WTC11 (cell line): ENCODE results near the gene CARD9. TPM values are rescaled to one million over a fixed set of nuclear protein-coding genes. Genes with fewer than 3 reads are reported as not detected.

Source experiments
- ATAC-seq: fragments of 200-7000 bp; cut with Tn5 transposase; 2 replicates; pipeline ENCODE4 v1.10.0; 2021; ENCODE audit warnings: mild to moderate bottlenecking, moderate library complexity
- CTCF ChIA-PET: fragments of 300-600 bp; sonication (Branson Sonifier 250); formaldehyde crosslinking; loops from one replicate; lab custom pipeline; 2021; ENCODE audit warnings: antibody characterized with exemption; lab: Charles Lee
- POLR2A ChIA-PET: fragments of 350-600 bp; sonication (Branson Sonifier 250); formaldehyde crosslinking; loops from one replicate; lab custom pipeline; 2021; ENCODE audit warnings: antibody characterized with exemption; lab: Charles Lee
- DNase-seq: peaks from one replicate; pipeline ENCODE4 v3.0.0; 2021; ENCODE audit warnings: low spot score
- H3K27ac Mint-ChIP-seq: 2 replicates; pipeline ENCODE4 v1.8.0; 2021; ENCODE audit warnings: mixed read lengths
- H3K27me3 Mint-ChIP-seq: 2 replicates; pipeline ENCODE4 v1.8.0; 2021; ENCODE audit warnings: low read depth, mild to moderate bottlenecking, moderate library complexity, mixed read lengths
- H3K36me3 Mint-ChIP-seq: 2 replicates; pipeline ENCODE4 v1.8.0; 2021; ENCODE audit warnings: mixed read lengths
- H3K4me1 Mint-ChIP-seq: 2 replicates; pipeline ENCODE4 v1.8.0; 2022; ENCODE audit warnings: mixed read lengths
- H3K4me3 Mint-ChIP-seq: 2 replicates; pipeline ENCODE4 v1.8.0; 2021; ENCODE audit warnings: mild to moderate bottlenecking, moderate library complexity, mixed read lengths
- H3K9me3 Mint-ChIP-seq: 2 replicates; pipeline ENCODE4 v1.8.0; 2021; ENCODE audit warnings: mixed read lengths
- E2F1 ChIP-seq: sonication (generic); formaldehyde crosslinking; IDR thresholded peaks from 2 replicates; pipeline ENCODE4 v1.8.0; 2022; ENCODE audit warnings: mild to moderate bottlenecking, missing genetic modification reagents
- GABPB1 ChIP-seq: sonication (generic); formaldehyde crosslinking; IDR thresholded peaks from 2 replicates; pipeline ENCODE4 v1.8.1; 2023; ENCODE audit warnings: mild to moderate bottlenecking, missing genetic modification reagents
- MLX ChIP-seq: sonication (generic); formaldehyde crosslinking; IDR thresholded peaks from 2 replicates; pipeline ENCODE4 v1.8.1; 2023; ENCODE audit warnings: mild to moderate bottlenecking, missing genetic modification reagents, moderate library complexity
- MXD4 ChIP-seq: fragments of 250-450 bp; sonication (Bioruptor Pico); IDR thresholded peaks from 2 replicates; pipeline ENCODE4 v1.8.0; 2021; ENCODE audit warnings: mild to moderate bottlenecking, moderate library complexity, borderline replicate concordance
- MYBL2 ChIP-seq: sonication (generic); formaldehyde crosslinking; IDR thresholded peaks from 2 replicates; pipeline ENCODE4 v1.8.1; 2023; ENCODE audit warnings: mild to moderate bottlenecking, moderate library complexity, missing genetic modification reagents
- NFATC4 ChIP-seq: fragments of 250-450 bp; sonication (Bioruptor Pico); IDR thresholded peaks from 2 replicates; pipeline ENCODE4 v1.9.0; 2021; ENCODE audit warnings: mild to moderate bottlenecking
- NR1H2 ChIP-seq: sonication (generic); formaldehyde crosslinking; IDR thresholded peaks from 2 replicates; pipeline ENCODE4 v1.9.0; 2021; ENCODE audit warnings: mild to moderate bottlenecking, moderate library complexity, missing genetic modification reagents
- OVOL2 ChIP-seq: fragments of 250-450 bp; sonication (Bioruptor Pico); IDR thresholded peaks from 2 replicates; pipeline ENCODE4 v1.9.0; 2021; ENCODE audit warnings: mild to moderate bottlenecking, borderline replicate concordance
- PRDM15 ChIP-seq: sonication (generic); formaldehyde crosslinking; IDR thresholded peaks from 2 replicates; pipeline ENCODE4 v1.8.0; 2022; ENCODE audit warnings: missing genetic modification reagents
- RORB ChIP-seq: fragments of 250-450 bp; sonication (Bioruptor Pico); IDR thresholded peaks from 2 replicates; pipeline ENCODE4 v1.9.0; 2021; ENCODE audit warnings: mild to moderate bottlenecking
- SMAD4 ChIP-seq: sonication (generic); formaldehyde crosslinking; IDR thresholded peaks from 2 replicates; pipeline ENCODE4 v1.8.0; 2022; ENCODE audit warnings: mild to moderate bottlenecking, missing genetic modification reagents
- SOX15 ChIP-seq: fragments of 250-450 bp; sonication (Bioruptor Pico); IDR thresholded peaks from 2 replicates; pipeline ENCODE4 v1.9.0; 2021; ENCODE audit warnings: mild to moderate bottlenecking
- ZBTB21 ChIP-seq: sonication (generic); formaldehyde crosslinking; IDR thresholded peaks from 2 replicates; pipeline ENCODE4 v1.8.1; 2023; ENCODE audit warnings: mild to moderate bottlenecking, missing genetic modification reagents, borderline replicate concordance
- ZNF416 ChIP-seq: fragments of 250-450 bp; sonication (Bioruptor Pico); IDR thresholded peaks from 2 replicates; pipeline ENCODE4 v1.9.0; 2021; ENCODE audit warnings: mild to moderate bottlenecking, inconsistent platforms
- total RNA-seq: library from RNA; stranded (reverse); gene quantifications from 3 replicates; pipeline ENCODE4 v1.2.3, GENCODE V29; 2021
- TF ChIP-seq, protein P1 (sequence below): sonication (generic); formaldehyde crosslinking; IDR thresholded peaks from 2 replicates; pipeline ENCODE4 v1.8.0; 2022; ENCODE audit warnings: mild to moderate bottlenecking, missing genetic modification reagents
- TF ChIP-seq, protein P2 (sequence below): sonication (generic); formaldehyde crosslinking; IDR thresholded peaks from 2 replicates; pipeline ENCODE4 v1.8.1; 2023; ENCODE audit warnings: mild to moderate bottlenecking, moderate library complexity, missing genetic modification reagents
- TF ChIP-seq, protein P3 (sequence below): sonication (generic); formaldehyde crosslinking; IDR thresholded peaks from 2 replicates; pipeline ENCODE4 v1.8.1; 2023; ENCODE audit warnings: mild to moderate bottlenecking, missing genetic modification reagents

Gene CARD9
- total RNA-seq, 1 experiment from 2014 or later, result 0.96 TPM

DNA sequence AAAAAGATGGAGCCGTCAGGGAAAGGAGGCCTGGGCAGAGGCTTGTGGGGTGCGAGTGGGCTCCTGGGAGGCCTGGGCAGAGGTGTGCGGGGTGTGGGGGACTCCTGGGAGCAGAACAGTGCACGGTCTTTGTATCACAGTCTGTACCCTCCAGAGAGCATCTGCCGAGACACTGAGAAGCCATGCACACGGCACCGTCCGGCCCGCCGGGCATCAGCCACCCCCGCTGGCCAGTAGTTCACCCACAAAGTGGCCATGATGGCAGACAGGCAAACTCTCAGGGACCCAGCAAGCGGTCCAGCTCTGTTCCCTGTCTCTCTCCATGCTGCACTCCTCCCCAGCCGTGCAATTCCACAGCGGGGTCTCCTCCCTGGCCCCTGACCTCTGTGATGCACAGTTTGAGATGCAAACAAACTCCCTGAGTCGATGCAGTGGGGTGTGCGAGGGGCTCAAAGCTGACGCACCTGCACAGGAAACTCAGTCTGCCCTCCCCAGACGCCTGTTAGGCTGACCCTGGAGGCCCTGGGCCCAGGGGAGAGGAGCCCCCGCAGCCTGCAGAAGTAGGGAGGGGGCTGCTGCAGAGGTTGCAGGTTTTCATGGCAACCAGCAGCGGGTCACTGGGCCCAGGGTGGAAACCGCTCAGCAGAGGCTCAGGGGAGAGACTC, 55.2 kb downstream of the CARD9 start:
- Mint-ChIP-seq H3K27ac (no peak overlapping the region), H3K9me3 (peaks cover 34% of the 10 kb centered on the region), H3K27me3 (no peaks in the 10 kb centered on the region; the same call in 1 of the 2 replicates), H3K36me3 (peaks cover 20% of the 10 kb centered on the region), H3K4me1 (no peaks in the 10 kb centered on the region), H3K4me3 (no peak overlapping the region)
- TF ChIP-seq, protein P1, sequence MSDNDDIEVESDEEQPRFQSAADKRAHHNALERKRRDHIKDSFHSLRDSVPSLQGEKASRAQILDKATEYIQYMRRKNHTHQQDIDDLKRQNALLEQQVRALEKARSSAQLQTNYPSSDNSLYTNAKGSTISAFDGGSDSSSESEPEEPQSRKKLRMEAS, result no peak
- TF ChIP-seq NR1H2 (CRISPR knock-in tag) (no peak), RORB (no peak), SOX15 (CRISPR knock-in tag) (no peak), MYBL2 (CRISPR knock-in tag) (no peak), E2F1 (CRISPR knock-in tag) (no peak), MXD4 (CRISPR knock-in tag) (no peak), MLX (CRISPR knock-in tag) (no peak), PRDM15 (CRISPR knock-in tag) (no peak), ZNF416 (CRISPR knock-in tag) (no peak), ZBTB21 (CRISPR knock-in tag) (no peak), OVOL2 (CRISPR knock-in tag) (no peak), NFATC4 (no peak), SMAD4 (CRISPR knock-in tag) (no peak), GABPB1 (no peak)
- TF ChIP-seq, protein P2, sequence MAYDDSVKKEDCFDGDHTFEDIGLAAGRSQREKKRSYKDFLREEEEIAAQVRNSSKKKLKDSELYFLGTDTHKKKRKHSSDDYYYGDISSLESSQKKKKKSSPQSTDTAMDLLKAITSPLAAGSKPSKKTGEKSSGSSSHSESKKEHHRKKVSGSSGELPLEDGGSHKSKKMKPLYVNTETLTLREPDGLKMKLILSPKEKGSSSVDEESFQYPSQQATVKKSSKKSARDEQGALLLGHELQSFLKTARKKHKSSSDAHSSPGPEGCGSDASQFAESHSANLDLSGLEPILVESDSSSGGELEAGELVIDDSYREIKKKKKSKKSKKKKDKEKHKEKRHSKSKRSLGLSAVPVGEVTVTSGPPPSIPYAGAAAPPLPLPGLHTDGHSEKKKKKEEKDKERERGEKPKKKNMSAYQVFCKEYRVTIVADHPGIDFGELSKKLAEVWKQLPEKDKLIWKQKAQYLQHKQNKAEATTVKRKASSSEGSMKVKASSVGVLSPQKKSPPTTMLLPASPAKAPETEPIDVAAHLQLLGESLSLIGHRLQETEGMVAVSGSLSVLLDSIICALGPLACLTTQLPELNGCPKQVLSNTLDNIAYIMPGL (CRISPR knock-in tag), result no peak
- TF ChIP-seq, protein P3, sequence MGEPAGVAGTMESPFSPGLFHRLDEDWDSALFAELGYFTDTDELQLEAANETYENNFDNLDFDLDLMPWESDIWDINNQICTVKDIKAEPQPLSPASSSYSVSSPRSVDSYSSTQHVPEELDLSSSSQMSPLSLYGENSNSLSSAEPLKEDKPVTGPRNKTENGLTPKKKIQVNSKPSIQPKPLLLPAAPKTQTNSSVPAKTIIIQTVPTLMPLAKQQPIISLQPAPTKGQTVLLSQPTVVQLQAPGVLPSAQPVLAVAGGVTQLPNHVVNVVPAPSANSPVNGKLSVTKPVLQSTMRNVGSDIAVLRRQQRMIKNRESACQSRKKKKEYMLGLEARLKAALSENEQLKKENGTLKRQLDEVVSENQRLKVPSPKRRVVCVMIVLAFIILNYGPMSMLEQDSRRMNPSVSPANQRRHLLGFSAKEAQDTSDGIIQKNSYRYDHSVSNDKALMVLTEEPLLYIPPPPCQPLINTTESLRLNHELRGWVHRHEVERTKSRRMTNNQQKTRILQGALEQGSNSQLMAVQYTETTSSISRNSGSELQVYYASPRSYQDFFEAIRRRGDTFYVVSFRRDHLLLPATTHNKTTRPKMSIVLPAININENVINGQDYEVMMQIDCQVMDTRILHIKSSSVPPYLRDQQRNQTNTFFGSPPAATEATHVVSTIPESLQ, result no peak
- DNase-seq, result no peak
- ChIA-PET CTCF (no interaction called here), POLR2A (interaction anchor here (0.6 kb wide), 1 partner anchor 93 kb away, joined by 3 read pairs; no protein-coding TSS in a partner anchor)
- ATAC-seq, result no peak
